Endothelial cell of hepatic sinusoid (primary cell): ENCODE results near the gene OR3A2.
"Not testable (repeated sequence)": the region's sequence is repeated elsewhere in the genome, so short reads cannot be mapped to it uniquely, and the experiment has no call there.

Experiments used
- in situ Hi-C: cut with HindIII; loops from 2 replicates; pipeline ENCODE4 v1.10.0; 2017; ENCODE audit warnings: low sequenced_read_pairs

Gene OR3A2

GRCh38 chr17:3385869-3386816, at the start of gene OR3A2:
TSS of gene OR3A2 (minus strand) at chr17:3386308.
- in situ Hi-C loops: no loop called here

DNA sequence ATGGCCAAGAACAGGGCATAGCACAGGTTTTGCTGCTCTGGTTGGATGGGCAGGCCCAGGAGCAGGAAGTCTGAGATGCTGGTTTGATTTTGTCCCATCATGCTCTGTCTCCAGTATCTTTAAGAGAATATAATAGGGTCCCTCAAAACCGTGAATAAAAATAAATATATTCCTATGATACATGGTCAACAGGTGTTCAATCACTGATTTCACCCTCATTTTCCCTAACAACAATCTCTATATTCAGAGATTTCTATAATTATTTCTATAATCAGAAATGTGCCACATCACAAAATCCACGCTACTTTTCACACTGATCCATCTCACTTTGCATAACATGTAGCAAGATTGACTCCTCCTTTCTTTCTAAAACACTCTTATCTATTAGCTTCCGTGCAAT, 47.6 kb upstream of the OR3A2 start, which contains the start of gene OR1E2:
OR1E2 (minus strand) TSS at position 101 of the 400 bp plus-strand sequence; CDS start at position 101, 0 bp downstream.
- in situ Hi-C loops: no loop called here

DNA sequence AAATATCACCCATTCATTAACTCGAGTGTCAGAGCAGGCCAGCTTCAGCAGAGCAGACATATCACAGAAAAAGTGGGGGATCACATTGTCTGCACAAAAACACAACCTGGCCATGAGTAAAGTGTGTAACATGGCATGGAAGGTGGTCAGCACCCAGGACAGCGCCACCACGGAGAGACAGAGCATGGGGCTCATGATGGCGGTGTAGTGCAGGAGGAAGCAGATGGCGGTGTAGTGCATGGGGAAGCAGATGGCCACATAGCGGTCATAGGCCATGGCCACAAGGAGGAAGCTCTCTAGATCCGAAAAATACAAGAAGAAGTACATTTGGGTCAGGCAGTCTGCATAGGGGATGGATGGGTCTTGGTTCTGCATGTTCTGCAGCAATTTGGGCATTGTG, 47.1 kb upstream of the OR3A2 start:
- in situ Hi-C loops: not testable (repeated sequence)

- in situ Hi-C loops: no loop called here
Measured at GRCh38 chr17:3418222-3418621, 32.1 kb upstream of the OR3A2 start.

DNA sequence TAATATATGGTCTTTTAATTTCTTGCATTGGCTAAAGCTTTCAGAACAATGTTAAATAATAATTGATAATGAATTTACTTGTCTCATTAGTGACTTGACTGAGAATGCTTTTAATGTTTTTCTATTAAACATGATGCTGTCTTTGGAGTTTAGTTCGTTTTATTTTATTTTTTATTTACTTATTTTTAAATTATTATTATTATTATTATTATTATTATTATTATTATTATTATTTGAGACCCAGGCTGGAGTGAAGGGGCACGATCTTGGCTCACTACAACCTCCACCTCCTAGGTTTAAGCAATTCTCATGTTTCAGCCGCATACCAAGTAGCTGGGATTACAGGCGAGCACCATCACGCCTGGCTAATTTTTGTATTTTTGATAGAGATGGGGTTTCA, 29.5 kb upstream of the OR3A2 start:
- in situ Hi-C loops: no loop called here

- in situ Hi-C loops: not testable (repeated sequence)
Measured at GRCh38 chr17:3412216-3412615, 26.1 kb upstream of the OR3A2 start.

GRCh38 chr17:3411070-3411469, 25.0 kb upstream of the OR3A2 start, which contains the start of gene OR3A3:
TSS of gene OR3A3 (plus strand) at chr17:3411370.
- in situ Hi-C loops: no loop called here

DNA sequence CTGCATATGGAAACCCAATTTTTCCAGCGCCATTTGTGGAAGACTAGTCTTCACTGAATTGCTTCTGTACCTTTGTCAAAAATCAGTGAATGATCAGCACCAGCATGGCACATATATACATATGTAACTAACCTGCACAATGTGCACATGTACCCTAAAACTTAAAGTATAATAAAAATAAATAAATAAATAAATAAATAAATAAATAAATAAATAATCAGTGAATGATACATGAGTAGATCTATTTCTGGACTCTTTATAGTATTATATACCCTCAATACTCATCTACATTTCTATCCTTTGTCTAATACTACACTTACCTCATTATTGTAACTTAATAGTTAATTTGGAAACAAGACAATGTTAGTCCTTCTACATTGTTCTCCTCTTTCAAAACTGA, 17.7 kb upstream of the OR3A2 start:
- in situ Hi-C loops: not testable (repeated sequence)

DNA sequence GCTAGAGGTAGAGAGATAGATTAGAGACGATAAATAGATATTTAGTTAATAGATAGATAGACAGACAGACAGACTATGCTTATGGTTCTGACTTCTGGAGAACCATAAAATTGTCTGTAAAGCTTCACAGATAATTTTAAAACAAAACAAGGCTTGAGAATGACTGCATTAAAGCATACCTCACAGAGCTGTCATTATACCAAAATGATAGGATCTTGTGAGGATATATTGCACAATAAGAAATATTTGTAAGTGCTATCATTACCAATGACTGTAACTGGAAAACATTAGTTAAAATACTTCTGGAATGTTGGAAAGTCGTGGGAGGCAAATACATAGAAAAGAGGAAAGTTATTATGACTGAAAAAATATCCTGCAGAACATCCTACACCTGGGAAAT, 15.7 kb upstream of the OR3A2 start:
- in situ Hi-C loops: no loop called here

GRCh38 chr17:3400055-3400454, 13.9 kb upstream of the OR3A2 start:
- in situ Hi-C loops: no loop called here

DNA sequence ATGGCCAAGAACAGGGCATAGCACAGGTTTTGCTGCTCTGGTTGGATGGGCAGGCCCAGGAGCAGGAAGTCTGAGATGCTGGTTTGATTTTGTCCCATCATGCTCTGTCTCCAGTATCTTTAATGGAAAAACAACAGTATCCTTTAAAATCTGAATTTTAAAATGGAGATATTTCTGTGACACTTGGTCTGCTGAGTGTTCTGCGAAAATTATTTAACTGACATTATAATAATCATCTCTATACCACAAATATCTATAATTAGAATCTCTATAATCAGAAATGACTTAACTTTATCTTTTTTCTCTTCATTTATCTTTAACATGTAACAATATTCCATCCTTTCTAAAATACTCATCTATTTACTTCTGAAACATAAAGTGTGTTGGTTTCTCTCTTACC, 12.2 kb upstream of the OR3A2 start, which contains the start of gene OR1E1:
OR1E1 (minus strand) TSS at position 101 of the 400 bp plus-strand sequence; CDS start at position 101, 0 bp downstream.
- in situ Hi-C loops: no loop called here

DNA sequence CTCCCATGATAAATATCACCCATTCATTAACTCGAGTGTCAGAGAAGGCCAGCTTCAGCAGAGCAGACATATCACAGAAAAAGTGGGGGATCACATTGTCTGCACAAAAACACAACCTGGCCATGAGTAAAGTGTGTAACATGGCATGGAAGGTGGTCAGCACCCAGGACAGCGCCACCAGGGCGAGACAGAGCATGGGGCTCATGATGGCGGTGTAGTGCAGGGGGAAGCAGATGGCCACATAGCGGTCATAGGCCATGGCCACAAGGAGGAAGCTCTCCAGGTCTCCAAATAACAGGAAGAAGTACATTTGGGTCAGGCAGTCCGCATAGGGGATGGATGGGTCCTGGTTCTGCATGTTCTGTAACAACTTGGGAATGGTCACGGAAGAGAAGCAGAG, 11.7 kb upstream of the OR3A2 start:
- in situ Hi-C loops: not testable (repeated sequence)

GRCh38 chr17:3389791-3390190, 3.7 kb upstream of the OR3A2 start:
- in situ Hi-C loops: no loop called here

DNA sequence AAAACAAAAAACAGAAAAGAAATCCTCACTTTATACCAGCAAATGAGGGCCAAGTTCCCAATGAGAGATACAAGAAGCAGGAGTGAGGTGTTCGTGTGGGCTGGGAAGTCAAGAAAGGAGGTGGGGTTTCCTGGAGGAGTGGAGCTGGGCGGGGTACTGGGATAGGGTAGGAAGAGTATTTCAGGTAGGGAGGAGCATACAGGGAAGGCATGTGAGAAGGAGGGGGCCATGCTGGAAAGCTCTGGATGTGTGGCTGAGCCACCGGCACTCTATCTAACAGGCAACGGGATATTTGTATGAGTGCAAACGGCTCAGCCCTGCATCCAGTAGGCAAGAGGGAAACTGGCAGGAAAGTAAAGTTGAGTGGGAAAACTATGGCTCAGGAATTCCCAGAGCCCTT, 4.2 kb downstream of the OR3A2 start:
- in situ Hi-C loops: no loop called here

GRCh38 chr17:3378321-3378720, 7.8 kb downstream of the OR3A2 start:
- in situ Hi-C loops: no loop called here

GRCh38 chr17:3371167-3371566, 14.9 kb downstream of the OR3A2 start:
- in situ Hi-C loops: not testable (repeated sequence)

DNA sequence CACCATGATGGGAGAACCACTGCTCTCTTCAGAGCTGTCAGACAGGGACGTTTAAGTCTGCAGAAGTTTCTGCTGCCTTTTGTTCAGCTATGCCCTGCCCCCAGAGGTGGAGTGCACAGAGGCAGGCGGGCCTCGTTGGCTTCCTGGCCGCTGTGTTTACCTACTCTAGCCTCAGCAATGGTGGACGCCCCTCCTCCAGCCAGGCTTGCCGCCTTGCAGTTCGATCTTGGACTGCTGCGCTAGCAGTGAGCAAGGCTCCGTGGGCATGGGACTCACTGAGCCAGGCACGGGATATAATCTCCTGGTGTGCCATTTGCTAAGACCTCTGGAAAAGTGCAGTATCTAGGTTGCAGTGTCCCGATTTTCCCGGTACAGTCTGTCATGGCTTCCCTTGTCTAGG, 43.3 kb downstream of the OR3A2 start:
- in situ Hi-C loops: not testable (repeated sequence)

DNA sequence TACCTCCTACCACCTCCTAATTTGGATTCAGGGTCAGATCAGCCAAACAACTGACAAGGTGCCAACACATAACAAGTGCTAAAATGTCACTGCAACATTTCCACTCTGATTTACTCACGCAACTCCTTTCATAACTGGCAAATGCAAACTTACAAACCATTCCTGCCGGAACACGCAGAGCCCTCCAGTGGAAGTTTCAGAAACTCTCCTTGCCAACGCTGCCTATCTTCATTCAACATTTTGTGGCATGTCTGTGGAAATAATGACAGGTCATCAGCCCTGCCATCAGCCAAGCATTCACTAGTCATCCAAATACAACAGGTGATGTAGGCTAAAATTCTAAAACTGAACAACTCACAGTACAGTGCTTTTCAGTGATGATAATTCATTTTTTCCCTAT, 50.2 kb downstream of the OR3A2 start:
- in situ Hi-C loops: no loop called here

DNA sequence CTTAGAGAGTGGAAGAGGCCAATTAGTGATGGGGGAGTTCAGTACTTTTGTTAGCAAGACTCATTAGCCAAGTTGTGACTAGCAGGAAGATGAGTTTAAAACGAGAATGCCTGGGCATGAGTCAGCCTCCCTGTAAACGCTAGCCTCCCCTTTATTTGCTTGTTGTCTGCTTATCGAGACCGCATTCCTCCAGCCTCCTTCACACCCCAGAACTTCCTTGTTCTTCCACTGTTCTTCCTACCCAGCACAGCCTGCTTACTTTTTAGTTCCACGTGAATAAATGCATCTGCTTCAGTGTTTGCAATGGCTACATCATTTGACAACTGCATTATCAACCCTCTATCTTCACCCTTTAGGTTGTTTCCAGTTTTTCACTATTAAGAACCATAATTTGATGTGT, 67.8 kb downstream of the OR3A2 start:
- in situ Hi-C loops: no loop called here

- in situ Hi-C loops: no loop called here
Measured at GRCh38 chr17:3316836-3317235, 69.3 kb downstream of the OR3A2 start.

- in situ Hi-C loops: no loop called here
Measured at GRCh38 chr17:3308603-3309002, 77.5 kb downstream of the OR3A2 start.

- in situ Hi-C loops: no loop called here
Measured at GRCh38 chr17:3298260-3298659, 87.8 kb downstream of the OR3A2 start, which contains the start of gene OR3A1. TSS of gene OR3A1 (minus strand) at chr17:3298360. CDS start at chr17:3292582, 5,778 bp downstream.
